HTR-8/SVneo (cell line): ENCODE results near the gene PPIF.

ENCODE experiments used
- DNase-seq: peaks from one replicate; pipeline ENCODE4 v3.0.0; 2011; ENCODE audit warnings: low spot score, mixed read lengths; ENCODE audit not compliant: insufficient read length
- FAIRE-seq: peaks from 2 replicates; lab custom pipeline; 2011; peaks lifted over from hg19 to GRCh38; lab: Jason Lieb, UNC

Gene PPIF

DNA sequence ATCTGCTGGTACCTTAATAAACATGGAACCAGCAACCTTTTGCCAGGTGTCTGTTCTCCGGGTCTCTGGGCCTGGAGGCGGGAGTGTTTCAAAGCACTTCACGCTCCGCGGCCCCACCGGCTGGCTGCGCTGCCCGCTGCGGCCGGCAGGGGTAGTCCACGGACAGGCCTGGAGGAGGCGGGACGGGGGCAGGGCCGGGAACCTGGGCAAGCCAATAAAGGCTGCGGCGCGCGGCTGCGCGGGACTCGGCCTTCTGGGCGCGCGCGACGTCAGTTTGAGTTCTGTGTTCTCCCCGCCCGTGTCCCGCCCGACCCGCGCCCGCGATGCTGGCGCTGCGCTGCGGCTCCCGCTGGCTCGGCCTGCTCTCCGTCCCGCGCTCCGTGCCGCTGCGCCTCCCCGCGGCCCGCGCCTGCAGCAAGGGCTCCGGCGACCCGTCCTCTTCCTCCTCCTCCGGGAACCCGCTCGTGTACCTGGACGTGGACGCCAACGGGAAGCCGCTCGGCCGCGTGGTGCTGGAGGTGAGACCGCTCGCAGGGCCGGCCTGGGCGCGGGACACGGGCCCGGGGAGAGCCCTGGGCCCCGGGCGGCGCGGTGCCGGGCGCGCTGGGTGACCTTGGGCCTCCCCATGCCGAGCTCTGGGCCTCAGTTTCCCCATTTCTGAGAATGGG lies at the start of gene PPIF:
Gene PPIF (plus strand): TSS at position 244 of the 668 bp plus-strand sequence. CDS start 80 bp downstream, at position 324.
- FAIRE-seq, result peak; percentile 69
- peak; percentile 90 for DNase-seq

DNA sequence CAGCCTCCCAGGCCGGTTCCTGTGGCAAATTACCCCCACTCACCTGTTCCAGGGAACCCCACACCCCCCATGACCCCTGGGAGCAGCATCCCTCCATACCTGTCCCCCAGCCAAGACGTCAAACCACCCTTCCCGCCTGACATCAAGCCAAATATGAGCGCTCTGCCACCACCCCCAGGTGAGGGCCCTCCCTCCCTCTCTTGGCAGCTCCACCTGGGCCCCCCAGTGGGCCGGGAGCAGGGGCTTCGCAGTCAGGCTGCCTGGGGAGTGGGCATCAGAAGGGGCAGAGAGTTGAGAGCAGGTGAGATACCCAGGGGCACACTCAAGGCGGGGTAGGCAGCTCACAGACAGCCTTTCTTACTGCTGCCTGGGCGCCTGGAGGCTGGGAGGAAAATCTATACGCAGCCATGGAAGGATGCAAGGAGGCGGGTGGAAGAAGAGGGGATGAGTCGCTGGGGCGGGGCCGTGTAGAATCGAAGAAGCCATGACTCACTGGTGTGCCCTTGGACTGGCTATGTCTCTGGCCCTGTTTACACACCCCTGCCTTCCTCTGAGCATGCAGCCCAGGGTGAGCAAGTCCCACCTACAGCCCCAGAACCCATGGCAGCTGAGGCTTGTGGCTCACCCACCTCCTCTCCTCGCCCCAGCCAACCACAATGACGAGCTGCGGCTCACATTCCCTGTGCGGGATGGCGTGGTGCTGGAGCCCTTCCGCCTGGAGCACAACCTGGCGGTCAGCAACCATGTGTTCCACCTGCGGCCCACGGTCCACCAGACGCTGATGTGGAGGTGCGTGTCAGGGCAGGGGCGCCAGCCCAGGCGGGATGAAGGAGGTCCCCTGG lies 48.6 kb upstream of the PPIF start:
- FAIRE-seq, result peak; percentile 91
- DNase-seq, result peak; percentile 87

DNA sequence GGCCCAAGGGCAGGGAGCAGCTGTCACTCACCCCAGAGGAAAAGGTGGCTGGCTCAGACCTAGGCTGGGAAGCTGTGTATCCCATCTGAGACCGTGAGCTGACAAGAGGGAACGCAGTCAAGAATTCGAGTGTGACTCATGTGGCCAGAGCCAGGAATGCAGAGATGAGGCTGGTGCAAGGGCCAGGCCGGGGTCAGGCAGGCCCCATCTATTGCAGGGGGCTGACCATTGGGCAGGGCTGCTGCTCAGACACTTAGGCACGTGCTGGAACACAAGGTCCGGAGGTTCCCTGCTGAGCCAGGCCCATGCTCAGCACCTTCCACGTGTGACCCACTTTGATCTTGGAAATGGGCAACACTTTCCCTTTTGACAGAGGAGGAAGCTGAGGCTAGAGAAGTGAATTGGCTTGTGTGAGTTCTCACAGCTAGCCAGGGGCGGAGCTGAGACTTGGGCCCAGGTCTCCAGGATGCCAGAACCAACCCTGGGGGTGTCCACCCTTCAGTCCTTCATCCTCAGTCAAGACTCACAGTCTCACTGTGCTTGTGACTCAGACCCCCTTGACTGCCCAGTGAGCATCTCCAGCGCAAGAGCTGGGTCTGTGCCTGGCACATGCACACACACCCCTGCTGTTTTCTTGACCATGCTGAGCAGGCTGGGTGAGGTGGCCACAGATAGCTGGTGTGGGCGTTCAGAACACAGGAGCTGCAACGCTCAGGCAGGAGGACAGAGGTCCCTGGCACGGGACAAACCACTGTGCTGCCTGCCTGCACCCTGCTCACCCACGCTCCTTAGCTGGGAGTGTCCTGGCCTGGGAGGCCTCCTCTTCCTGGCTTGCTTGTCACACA lies 47.6 kb upstream of the PPIF start:
- FAIRE-seq (peak; percentile 42), DNase-seq (peak; percentile 83)

DNA sequence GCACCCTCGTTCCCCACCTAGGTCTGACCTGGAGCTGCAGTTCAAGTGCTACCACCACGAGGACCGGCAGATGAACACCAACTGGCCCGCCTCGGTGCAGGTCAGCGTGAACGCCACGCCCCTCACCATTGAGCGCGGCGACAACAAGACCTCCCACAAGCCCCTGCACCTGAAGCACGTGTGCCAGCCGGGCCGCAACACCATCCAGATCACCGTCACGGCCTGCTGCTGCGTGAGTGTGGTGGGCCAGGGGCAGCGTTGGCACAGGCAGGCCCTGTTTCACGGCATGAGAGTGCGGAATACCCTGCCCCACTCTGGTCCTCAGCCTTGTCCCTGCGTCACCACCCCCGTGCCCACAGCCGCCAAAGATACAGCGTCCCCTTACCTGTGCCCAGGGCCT lies 46.6 kb upstream of the PPIF start:
- FAIRE-seq, result no peak
- DNase-seq, result no peak

DNA sequence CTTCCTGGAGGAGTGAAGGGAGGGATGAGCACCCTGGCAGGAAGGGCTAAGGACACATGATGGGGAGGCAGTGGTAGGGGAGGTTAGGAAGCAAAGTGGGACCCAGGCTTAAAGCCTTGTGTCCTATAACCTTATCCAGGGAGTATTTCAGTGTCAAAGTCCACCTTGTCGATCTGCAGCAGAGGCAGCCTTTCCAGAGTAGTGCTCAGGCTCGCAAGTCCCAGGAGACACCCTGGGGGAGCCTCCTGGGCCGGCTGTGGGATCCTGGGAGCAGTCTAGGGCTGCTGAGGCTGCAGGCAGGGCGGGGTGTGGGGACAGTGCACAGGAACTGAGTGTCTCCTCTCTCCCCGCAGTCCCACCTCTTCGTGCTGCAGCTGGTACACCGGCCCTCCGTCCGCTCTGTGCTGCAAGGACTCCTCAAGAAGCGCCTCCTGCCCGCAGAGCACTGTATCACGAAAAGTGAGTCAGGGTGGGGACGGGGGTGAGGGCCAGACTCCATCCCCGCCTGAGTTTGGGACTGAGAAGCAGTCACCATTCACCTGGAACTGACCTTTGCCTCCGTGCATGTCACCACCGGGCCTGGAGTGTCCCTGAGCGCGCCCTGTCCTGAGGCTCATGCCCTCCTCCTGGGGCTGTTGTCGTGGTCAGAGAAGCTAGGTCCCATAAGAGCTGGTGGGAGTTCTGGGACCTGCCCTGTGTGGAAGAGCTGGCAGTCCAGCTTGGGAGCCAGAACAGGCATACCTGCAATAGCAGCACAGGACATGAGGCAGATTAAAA lies 45.3 kb upstream of the PPIF start:
- FAIRE-seq (no peak), DNase-seq (no peak)

DNA sequence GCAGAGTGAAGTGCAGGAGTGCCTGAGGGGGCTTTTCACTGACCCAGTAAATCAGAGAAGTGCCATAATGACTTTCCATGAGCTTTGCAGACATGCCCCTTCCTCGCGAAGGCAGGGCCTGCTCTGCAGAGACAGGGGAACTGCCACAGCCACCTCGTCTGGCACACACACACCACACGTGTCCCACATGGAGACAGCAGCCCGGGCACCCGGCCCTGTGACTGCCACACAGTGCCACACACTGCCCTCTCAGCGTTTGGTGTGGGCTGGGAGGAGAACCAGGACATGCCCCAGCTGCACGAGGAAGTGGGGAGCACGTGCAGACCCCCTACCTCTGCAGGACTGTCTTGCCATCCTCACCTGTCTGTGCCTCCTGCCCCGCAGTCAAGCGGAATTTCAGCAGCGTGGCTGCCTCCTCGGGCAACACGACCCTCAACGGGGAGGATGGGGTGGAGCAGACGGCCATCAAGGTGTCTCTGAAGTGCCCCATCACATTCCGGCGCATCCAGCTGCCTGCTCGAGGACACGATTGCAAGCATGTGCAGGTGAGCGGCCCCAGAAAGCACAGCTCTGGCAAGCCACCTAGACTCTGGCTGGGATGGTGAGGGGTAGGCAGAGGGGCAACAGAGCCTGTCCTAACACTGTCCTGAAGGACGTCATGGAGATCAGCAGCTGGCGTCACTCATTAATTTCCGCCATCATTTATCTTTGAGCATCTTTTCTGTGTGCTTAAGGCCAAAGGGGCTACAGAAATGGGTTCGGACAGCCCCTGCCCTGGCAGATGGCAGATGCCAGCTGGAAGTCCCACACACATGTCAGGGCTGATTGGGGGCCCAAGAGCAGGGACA lies 43.4 kb upstream of the PPIF start:
- FAIRE-seq, result no peak

DNA sequence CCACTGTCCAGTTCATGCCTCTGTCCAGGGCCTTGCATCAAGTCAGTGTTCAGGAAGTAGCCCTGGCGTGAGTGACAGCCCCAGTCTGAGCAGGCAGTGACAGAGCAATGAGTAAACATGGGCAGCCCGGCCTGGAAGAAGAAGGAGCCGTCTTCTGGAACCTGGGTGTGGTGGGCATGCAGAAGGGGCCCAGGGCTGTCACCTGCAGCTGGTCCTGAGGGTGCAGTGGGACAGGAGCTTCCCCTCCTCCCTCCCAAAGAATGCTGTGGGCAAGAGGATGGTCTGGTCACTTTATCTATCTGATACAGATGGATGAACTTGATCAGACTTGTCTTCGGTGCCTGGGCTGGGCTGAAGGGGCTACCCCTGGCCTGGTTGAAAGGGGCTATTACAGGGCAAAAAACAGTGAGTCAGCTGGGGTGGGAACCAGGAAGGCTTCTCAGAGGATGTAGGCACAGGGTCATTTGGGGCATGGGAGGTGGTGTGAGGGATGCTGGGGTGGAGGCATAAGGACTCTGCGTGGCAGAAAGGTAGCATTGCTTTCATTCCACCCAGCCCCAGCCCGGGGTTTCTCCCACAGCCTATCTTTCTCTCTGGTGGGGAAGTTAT lies 42.7 kb upstream of the PPIF start:
- DNase-seq, result no peak
- FAIRE-seq, result no peak

More for the DNA sequence above, 43.4 kb upstream of the PPIF start:
- DNase-seq, result no peak

DNA sequence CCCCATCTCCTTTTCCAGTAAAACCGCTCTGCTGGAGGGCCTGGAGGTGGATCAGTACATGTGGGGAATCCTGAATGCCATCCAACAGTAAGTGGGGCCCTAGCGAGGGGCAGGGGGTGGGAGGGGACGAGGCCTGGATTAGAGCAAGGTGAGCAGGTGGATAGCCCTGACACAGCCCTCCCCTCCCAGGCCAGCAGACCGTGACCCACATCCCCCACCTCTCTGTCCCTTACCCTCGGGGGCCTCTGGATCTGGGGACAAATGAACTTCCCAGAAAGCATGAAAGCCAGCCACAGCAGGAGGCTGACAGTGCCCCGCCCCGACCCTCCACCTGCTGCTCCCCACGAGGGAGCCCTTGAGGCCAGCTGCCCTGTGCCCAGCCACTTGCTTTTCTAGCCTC lies 41.8 kb upstream of the PPIF start:
- DNase-seq (no peak), FAIRE-seq (no peak)

DNA sequence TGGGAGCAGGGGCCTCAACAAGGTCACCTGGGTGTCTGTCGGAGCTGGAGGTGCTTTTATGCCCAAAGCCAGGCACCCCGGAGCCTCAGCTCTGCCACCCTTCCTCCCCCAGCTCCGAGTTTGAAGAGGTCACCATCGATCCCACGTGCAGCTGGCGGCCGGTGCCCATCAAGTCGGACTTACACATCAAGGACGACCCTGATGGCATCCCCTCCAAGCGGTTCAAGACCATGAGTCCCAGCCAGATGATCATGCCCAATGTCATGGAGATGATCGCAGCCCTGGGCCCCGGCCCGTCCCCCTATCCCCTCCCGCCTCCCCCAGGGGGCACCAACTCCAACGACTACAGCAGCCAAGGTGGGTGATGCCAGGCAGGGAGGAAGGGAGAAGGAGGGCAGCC lies 41.3 kb upstream of the PPIF start:
- DNase-seq (no peak), FAIRE-seq (no peak)

DNA sequence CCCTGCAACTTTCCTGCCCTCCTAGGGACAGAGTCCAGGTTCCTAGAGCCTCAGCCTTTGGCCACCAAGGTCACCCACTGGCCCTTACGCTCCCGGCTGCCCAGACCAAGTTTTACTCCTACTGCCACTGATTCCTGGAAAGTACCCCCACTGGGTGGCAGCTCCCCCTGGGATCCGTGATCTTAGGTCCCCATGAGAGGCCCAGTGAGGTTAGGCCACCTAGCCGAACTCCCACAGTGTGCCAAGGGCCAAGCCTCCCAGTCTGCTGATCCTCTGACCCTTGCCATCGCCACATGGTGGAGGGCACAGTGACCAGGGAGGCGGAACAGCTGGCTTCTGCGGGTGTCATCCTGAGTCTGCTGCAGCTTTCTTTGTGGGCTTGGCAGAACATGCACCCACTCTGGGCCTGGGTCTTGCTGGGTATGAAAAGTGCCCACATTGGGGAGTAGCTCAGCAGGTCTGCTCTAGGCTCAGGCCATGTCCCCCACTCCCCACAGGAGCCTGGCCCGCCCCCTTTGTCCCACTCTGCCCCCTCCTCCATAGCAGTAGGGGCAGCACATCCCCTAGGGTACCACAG lies 40.5 kb upstream of the PPIF start:
- DNase-seq, result no peak
- FAIRE-seq, result no peak

DNA sequence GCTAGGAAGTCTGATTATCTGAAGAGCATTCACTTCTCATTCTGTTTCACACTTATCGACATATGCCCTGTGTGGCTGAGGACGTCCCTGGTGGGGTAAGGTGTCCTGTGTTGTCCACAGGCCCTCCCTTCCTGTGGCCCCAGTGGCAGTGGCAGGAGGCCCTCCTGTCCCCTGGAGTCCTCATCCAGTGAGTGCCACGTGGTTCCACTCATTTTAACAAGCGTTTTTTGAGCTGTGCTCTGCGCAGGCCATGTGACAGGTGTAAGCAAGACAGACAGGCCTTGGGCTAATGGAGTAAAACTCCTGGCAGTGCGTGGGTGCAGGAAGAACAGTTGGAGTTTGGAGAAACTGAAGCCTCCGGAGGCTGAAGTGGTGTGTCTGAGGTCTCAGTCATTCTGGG lies 39.3 kb upstream of the PPIF start:
- FAIRE-seq (no peak), DNase-seq (no peak)

DNA sequence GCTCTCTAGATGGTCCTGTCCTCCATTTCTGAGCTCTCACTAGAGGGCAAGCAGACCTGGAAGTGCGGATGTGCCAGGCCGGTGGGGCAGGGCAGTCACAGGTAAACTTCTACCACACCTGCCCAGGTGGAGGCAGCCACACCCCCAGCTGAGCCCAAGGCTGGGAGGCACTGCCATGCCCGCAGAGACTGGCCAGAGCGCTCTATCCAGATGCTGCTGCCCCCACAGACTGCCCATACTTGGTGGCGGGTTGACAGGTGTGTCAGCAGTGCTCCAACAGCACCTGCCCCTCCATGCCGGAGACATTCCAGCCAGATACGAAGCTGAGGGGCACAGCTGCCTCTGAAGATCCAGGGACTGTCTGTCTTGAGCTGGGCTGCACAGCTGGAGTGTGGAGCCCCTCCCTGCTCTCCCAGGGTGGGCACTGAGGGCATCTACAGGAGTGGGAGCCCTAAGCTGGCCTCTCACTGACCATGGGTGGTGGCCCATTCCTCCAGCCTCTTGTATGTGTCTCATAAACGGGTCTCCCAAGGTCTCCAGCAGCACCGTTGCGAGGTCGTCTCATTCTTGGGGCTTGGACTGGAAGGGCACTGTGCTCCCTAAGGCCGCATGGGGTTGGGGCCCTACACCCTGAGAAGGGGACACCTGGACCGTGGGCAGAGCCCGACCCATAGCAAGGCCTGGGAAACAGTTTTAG lies 38.2 kb upstream of the PPIF start:
- FAIRE-seq (no peak), DNase-seq (no peak)

DNA sequence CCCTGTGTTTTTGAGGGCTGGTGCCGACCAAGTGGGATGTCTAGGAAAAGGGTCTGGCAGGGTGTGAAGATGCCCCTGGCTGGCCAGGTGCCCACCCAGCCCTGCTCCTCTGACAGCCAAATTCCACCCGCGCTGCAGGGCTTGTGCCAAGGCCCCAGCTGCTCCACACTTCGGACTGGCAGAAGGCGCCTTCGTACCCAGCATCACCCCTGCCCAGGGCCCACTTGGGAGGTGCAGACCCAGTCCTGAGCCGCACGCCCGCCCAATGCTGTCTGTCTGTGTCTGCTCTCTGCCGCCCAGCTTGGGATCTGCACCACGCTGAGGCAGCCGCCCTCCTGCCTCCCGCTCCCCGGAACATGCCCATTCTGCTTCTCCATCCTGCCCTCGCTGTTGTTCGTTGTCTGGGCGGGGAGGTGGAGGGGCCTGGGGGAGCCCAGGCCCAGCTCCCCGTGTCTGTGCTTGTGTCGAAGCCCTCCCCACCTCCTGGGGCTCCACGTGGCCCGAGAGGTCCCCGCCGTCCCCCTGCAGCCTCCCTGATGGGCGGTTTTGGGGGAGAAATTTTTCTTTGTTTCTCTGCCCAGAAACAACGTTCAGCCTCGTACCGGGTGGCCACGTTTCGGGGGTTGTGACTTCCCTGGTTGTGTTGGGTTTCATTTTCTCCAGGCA lies 36.9 kb upstream of the PPIF start:
- FAIRE-seq, result no peak
- DNase-seq, result no peak

DNA sequence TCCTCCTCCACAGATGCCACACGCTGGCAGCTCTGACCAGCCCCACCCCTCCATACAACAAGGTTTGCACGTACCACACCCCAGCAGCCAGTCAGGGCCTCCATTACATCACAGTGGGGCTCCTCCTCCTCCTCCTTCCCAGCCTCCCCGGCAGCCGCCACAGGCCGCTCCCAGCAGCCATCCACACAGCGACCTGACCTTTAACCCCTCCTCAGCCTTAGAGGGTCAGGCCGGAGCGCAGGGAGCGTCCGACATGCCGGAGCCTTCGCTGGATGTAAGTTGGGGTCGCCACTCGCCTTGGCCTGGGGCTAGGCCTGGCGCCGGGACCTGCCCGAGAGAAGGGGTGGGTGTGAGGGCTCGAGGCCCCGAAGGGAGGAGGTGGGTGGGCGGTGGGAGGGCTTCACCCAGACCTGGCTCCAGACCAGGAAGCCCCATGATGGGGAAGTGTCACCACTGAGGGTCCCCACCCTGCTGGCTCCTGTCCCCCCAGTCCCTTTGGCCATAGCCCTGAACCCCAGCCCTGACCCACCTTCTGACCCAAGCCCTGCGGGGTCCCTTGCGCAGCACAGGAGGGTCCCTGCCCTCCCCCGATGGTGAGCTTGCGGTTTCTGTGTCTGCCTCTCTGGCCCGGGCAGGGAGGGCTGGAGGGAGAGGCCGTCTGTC lies 36.2 kb upstream of the PPIF start:
- FAIRE-seq, result no peak

DNA sequence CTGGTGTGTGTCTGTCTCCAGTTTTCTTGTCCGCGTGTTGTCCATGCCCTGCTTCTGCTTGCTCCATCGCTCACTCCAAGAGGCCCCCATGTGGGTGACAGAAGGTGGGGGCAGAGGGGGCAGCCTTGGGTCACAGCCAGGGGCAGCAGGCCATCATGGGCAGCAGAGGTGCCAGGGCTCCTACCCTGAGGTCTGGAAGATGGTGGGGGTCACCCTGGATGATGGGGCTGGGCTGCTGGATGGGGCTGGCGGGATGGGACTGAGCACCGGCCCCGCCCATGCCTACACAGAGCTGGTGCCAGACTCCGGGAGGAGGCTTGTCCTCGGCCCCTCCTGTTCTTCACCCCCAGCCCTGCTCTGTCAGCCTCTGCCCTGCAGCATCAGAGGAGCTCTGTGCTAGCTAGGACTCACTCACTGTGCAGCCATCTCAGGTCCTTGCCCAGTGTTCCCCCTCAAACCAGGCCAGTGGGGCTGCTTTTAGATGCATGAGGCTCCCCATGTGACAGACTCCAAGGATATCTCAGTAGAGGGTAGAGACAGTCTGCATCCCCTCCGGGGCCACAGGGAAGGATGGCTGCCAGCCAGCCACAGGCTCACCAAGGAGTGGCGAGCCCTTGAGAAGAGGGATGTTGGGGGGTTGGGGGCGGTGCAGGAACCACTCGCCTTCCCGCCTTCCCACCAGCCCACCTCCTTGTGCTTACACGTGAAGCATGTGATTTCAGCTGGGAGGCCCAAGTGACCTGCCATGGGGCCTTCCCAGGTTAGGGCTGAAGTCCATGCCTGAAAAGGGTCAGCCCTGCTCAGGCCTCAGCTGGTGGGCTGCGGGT lies 35.5 kb upstream of the PPIF start:
- DNase-seq (no peak), FAIRE-seq (no peak)

More for the DNA sequence above, 36.2 kb upstream of the PPIF start:
- no peak for DNase-seq
